Renal pelvis (tissue), 12 donors: Measurements from ENCODE around the gene ZNF302. TPM values are rescaled to one million over a fixed set of nuclear protein-coding genes. Genes with fewer than 3 reads are reported as not detected.
"Not testable (repeated sequence)": the region's sequence is repeated elsewhere in the genome, so short reads cannot be mapped to it uniquely, and the experiment has no call there.

Source experiments
- DNase-seq: peaks from one replicate; pipeline ENCODE4 v3.0.0-alpha.2; 2013
- long read RNA-seq, 16 experiments: transcript quantifications; one replicate each; lab custom pipeline, GENCODE V29; 2026
- polyA plus RNA-seq, 3 donors: library from polyadenylated mRNA; unstranded; fragments of 120-200 nt; gene quantifications; one replicate each; pipeline ENCODE4 v1.2.1, GENCODE V29; 2013; ENCODE audit not compliant: insufficient read length in 3 of 3

The ZNF302 gene
- polyA plus RNA-seq = 10 to 100 TPM; 67.1 to 85.3 (median 83.4) TPM
- long read RNA-seq, donor 1, transcript ZNF302-201 (5 exons, 2,590 nt) = major isoform, 5 of 19 reads
- long read RNA-seq, donor 1, partial matches to known transcripts = 8 of 19 reads
- long read RNA-seq, donor 1, other reads (novel, unspliced or antisense) = 0 of 19 reads
- long read RNA-seq, donor 2, transcript ZNF302-201 (5 exons, 2,590 nt) = major isoform, 7 of 16 reads
- long read RNA-seq, donor 2, partial matches to known transcripts = 0 of 16 reads
- long read RNA-seq, donor 2, other reads (novel, unspliced or antisense) = 0 of 16 reads
- long read RNA-seq, donor 3, transcript ZNF302-203 (5 exons, 2,600 nt) = major isoform, 8 of 15 reads
- long read RNA-seq, donor 3, partial matches to known transcripts = 0 of 15 reads
- long read RNA-seq, donor 3, other reads (novel, unspliced or antisense) = 0 of 15 reads
- long read RNA-seq, donor 4, partial matches to known transcripts = 0 of 10 reads
- long read RNA-seq, donor 4, other reads (novel, unspliced or antisense) = 0 of 10 reads
- long read RNA-seq, donor 5, transcript ZNF302-201 (5 exons, 2,590 nt) = major isoform, 5 of 10 reads
- long read RNA-seq, donor 5, partial matches to known transcripts = 0 of 10 reads
- long read RNA-seq, donor 5, other reads (novel, unspliced or antisense) = 0 of 10 reads
- long read RNA-seq, donor 6, transcript ZNF302-203 (5 exons, 2,600 nt) = minor isoform, 6 of 20 reads
- long read RNA-seq, donor 6, transcript ZNF302-206 (5 exons, 2,849 nt) = major isoform, 7 of 20 reads
- long read RNA-seq, donor 6, partial matches to known transcripts = 0 of 20 reads
- long read RNA-seq, donor 6, other reads (novel, unspliced or antisense) = 0 of 20 reads
- long read RNA-seq, donor 7, transcript ZNF302-201 (5 exons, 2,590 nt) = major isoform, 10 of 19 reads
- long read RNA-seq, donor 7, transcript ZNF302-203 (5 exons, 2,600 nt) = minor isoform, 5 of 19 reads
- long read RNA-seq, donor 7, partial matches to known transcripts = 0 of 19 reads
- long read RNA-seq, donor 7, other reads (novel, unspliced or antisense) = 0 of 19 reads
- long read RNA-seq, donor 8, partial matches to known transcripts = 0 of 8 reads
- long read RNA-seq, donor 8, other reads (novel, unspliced or antisense) = 0 of 8 reads
- long read RNA-seq, donor 9, transcript ZNF302-201 (5 exons, 2,590 nt) = minor isoform, 5 of 17 reads
- long read RNA-seq, donor 9, transcript ZNF302-203 (5 exons, 2,600 nt) = major isoform, 8 of 17 reads
- long read RNA-seq, donor 9, partial matches to known transcripts = 0 of 17 reads
- long read RNA-seq, donor 9, other reads (novel, unspliced or antisense) = 0 of 17 reads
- long read RNA-seq, donor 10, transcript ZNF302-203 (5 exons, 2,600 nt) = minor isoform, 7 of 18 reads
- long read RNA-seq, donor 10, transcript ZNF302-201 (5 exons, 2,590 nt) = major isoform, 8 of 18 reads
- long read RNA-seq, donor 10, partial matches to known transcripts = 0 of 18 reads
- long read RNA-seq, donor 10, other reads (novel, unspliced or antisense) = 0 of 18 reads
- long read RNA-seq, donor 11, partial matches to known transcripts = 0 of 10 reads
- long read RNA-seq, donor 11, other reads (novel, unspliced or antisense) = 0 of 10 reads
- long read RNA-seq, donor 12, transcript ZNF302-203 (5 exons, 2,600 nt) = major isoform, 6 of 15 reads
- long read RNA-seq, donor 12, transcript ZNF302-201 (5 exons, 2,590 nt) = minor isoform, 5 of 15 reads
- long read RNA-seq, donor 12, partial matches to known transcripts = 0 of 15 reads
- long read RNA-seq, donor 12, other reads (novel, unspliced or antisense) = 0 of 15 reads
- long read RNA-seq, donor 13, partial matches to known transcripts = 0 of 7 reads
- long read RNA-seq, donor 13, other reads (novel, unspliced or antisense) = 0 of 7 reads
- long read RNA-seq, donor 14 = 0 reads
- long read RNA-seq, donor 15, transcript ZNF302-203 (5 exons, 2,600 nt) = major isoform, 7 of 18 reads
- long read RNA-seq, donor 15, transcript ZNF302-201 (5 exons, 2,590 nt) = minor isoform, 6 of 18 reads
- long read RNA-seq, donor 15, partial matches to known transcripts = 0 of 18 reads
- long read RNA-seq, donor 15, other reads (novel, unspliced or antisense) = 0 of 18 reads
- long read RNA-seq, donor 16, transcript ZNF302-201 (5 exons, 2,590 nt) = major isoform, 8 of 15 reads
- long read RNA-seq, donor 16, partial matches to known transcripts = 0 of 15 reads
- long read RNA-seq, donor 16, other reads (novel, unspliced or antisense) = 0 of 15 reads

DNA sequence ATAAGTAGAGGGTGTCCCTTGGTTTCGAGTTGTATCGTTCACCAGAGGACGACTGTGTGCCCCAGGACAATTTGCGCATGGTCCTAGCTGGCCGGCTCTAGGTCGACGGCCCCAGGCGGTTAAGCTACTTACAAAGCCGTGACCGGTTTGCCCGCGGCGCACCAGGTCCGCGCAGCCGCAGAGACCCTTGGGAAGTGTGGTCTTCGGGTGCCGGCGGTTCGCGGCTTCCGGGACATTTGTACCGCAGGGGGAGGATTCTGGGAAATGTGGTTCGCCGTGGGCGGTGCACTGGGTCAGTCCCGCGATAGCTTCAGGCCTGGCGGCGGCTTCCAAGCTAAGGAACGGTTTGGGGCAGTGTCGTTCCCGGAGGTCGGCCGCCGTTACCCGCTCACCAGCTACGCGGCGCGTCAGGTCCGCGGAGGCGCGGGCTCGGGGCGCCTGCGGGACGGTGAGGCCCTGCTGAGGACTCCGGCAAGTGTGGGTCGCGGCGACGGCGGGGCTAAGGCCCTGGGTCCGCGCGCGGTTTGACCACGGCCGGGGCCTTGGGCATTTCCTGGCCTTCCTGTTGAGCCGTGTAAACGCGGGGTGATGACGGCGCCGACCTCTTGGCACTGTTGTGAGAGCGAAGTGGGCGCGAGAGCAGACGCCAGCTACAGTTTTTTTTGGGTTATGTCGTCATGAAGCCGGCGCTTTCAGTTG, at the start of gene ZNF302:
Gene ZNF302, plus strand, starts transcription at position 293 of the 699 bp plus-strand sequence. CDS start 1,127 bp downstream, outside the sequence.
- peak; percentile 98 for DNase-seq

DNA sequence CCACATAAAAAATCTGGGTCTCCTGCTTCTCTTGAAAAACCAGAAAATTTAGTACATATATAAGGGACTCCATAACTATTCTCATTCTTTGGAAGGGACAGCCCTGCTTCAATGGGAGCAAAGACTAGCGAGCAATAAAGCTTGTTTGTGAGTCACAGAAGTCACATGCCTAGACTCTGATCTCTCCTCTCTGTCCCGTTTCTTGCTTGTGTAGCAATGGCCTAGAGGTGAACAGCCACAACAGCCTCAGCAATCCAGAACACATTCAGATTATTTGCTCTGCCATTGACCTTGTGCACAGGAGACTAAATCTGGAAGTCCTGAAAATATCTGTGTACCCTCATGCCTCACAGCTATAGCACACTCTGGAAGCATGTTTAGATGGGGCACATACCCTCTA, 43.7 kb upstream of the ZNF302 start:
- DNase-seq = no peak

- DNase-seq = peak; percentile 78
These were observed 37.9 kb upstream of the ZNF302 start for GRCh38 chr19:34639491-34640085.

DNA sequence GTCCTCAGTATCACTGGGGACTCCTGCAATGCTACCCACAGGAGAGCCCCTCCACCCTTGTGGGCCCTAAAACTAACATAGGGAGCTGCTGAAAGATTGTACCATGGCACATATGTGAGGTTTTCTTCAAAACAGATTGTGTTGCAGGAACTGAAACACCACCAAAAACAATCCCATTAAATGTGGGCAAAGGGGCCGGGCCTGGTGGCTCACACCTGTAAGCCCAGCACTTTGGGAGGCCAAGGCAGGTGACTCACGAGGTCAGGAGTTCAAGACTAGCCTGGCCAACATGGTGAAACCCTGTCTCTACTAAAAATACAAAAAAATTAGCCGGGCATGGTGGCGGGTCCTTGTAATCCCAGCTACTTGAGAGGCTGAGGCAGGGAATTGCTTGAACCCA, 35.2 kb upstream of the ZNF302 start:
- DNase-seq = no peak

DNA sequence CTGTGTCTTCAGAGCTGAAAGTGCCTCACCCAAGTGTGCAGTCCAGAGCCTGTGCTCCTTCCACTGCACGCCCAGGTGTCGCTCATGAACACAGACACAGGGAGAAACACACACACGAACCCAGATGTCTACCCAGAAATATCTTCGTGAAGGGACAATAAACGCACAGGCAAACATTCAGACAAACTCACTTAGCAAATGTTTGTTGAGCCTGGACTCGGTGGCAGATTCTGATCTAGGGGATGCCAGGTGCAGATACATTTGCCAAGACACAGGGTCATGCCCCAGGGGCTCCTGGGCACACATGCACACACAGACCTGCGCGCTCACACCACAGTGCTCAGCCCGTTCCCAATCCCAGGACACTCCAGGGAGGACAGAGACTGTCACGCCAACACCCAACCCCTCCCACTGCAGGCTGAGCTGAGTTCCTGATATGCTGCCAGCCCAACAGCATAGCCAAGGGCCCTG, 32.5 kb upstream of the ZNF302 start:
- no peak for DNase-seq

DNA sequence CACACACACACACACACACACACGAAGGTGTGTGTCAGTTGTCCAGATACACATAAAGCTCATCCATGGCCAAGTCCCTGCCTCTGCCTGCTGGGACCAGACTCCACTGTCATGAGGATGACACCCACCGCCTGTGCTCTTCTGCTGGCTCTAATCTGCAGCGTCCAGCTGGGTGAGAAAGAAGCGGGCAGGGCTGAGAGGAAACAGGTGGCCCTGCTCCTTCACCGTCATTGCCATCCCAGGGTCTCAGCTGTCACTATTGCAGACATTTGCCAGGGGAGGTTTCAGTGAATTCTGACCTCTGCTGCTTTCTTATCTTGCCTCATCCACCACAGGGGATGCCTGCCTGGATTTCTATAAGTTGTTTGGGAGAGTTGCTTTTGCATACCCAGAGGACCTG, 31.9 kb upstream of the ZNF302 start:
- no peak for DNase-seq

DNA sequence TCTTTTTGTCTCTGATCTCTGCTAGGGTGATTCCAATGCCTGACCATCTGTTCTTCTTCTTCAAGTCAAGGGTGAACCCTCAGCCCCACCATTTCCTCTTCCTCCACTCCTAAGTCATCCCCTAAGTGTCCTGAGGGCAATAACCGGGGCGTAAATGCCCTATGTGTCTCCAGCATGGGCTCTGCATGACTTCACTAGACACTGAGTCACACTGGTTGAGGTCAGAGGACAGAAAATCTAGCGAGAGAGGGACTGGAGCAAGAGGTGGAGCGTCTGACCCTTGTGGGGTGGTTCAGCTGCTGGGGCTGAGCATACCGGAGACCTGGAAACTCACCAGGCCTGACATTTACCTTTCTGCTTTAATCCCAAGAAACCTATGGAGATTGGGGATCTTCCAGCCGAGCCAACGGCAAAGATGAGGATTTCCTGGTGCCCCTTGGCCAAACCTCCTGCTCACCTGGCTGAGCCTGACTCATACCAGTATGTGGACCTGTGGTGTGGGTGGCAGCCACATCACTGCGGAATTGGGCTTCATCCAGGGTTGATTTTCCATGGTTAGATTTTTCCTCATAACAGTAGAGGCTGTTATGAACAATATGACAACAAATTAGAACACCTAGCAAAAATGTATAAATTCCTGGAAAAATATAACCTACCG, 27.5 kb upstream of the ZNF302 start:
- no peak for DNase-seq

DNA sequence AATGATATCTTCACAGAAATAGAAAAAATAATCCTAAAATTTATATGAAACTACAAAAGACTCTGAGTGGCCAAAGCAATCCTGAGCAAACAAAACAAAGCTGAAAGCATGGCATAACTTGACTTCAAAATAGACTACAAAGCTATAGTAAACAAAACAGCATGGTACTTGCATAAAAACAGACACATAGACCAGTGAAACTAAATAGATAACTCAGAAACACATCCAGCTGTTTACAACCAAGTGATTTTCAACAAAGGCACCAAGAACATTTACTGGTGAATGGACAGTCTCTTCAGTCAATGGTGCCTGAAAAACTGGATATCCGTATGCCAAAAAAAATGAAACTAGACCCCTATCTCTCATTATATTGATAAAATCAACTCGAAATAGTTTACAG, 25.7 kb upstream of the ZNF302 start:
- DNase-seq = no peak

DNA sequence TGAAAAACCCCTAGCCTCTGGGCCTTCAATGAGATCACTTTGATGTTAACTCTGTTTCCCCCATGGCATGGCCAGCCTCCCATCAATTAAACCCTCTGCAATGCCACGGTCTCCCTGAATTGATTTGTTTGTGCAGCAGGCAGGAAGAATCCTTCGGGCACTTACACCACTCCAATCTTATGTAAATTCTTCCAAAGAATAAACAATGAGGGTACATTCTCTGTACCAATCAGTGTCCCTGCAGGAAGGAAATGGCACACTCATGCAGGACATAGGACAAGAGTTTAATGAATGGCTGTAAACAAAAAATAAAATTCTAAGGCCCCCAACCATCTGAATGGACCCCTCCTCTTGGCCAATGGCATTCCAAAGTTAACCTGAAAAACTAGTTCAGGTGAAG, 22.7 kb upstream of the ZNF302 start:
- no peak for DNase-seq

DNA sequence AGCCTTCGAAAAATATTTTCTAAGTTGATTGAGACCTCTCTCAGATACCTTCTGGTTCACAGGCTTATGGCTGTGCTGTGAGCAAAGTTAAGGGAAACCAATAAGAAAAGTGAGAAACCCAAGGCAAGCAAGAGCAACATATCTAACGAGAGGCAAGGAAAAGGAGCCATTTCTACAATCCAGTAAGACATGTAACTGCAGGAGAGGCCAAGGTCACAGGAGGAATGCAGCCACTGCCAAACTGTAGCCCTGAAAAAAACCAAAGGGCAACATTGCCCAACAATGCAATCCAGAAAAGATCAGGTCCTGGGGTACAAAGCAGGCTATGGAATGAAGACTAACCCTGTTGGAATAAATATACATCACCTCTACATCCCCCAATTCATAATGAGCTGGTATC, 21.8 kb upstream of the ZNF302 start:
- no peak for DNase-seq

- no peak for DNase-seq
These were observed 16.1 kb upstream of the ZNF302 start for GRCh38 chr19:34661357-34661756.

DNA sequence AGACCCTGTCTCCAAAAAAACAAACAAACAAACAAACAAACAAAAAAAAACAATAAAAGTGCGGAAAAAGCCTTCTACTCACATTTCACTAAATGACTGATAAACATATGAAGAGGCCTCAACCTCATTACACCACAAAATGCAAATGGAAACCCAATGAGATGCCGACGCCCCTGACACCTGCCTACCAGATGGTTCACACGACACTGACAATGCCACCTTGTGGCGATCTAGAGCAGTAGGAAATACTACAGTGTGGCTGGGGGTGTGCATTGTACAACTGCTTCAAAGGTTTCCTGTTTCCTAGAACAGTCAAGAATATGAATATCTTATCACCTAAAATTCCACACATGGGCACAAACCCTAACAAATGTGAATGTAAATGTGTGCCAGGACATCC, 14.6 kb upstream of the ZNF302 start:
- no peak for DNase-seq

GRCh38 chr19:34664168-34664567, 13.3 kb upstream of the ZNF302 start:
- no peak for DNase-seq

- DNase-seq = no peak
These were observed 12.6 kb upstream of the ZNF302 start for GRCh38 chr19:34664870-34665269.

DNA sequence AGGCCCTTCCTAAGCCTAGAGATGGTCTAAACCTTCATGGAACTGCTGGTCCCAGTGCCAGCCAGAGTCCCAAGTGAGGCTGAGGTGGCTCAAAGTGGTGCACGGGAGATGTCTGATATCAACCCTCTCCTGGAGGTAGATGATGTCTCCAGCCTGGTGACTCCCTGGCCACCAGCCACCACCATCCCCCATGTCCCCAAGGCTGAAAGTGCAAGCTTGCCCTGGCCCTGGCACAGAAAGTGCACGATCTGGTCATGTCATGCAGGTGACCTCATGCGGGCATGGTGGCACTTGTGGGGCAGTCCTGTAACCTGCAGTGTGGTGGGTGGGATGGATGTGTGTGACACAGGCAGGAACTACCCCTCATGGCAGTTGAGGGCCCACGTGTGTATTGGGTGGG, 12.2 kb upstream of the ZNF302 start:
- DNase-seq = not testable (repeated sequence)

DNA sequence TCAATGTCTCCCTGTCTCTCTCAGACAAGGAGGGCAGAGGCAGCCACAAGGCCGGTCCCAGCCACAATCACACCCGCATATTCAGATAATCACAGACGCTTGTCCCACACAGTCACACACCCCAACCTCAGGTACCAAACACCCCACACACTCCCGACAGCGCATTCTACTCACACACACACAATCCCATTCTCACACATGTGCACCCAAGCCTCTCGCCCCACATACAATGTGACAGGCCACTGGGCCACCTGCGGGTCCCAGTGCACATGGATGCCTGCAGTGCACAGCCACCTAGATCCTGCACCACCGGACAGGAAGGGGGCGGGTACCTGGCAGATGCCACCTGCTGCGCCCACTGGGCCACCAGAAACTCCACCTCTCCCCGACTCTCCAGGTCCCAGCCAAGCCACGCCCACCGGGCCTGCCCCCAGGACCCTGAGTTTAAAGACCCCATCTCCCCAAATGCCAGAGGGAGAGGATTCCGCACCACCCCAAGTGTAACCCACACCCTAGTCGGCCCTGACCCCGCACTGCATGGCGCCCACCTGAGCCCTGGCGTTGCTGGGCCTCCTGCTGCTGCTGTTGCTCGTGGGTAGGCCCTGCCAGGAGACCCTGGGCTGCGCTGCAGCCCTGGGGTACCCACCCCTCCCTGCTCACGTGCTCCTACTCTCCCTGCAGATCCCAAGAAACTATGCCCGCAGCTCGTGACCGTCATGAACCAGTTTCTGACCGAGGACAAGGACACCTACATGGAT, 11.1 kb upstream of the ZNF302 start:
- no peak for DNase-seq

GRCh38 chr19:34666958-34667265, 10.6 kb upstream of the ZNF302 start:
- no peak for DNase-seq
